ENCODE measurements around the gene UNC5A.

Gene UNC5A

GRCh38 chr5:176927562-176927961, 117.2 kb downstream of the UNC5A start:
- TF ChIP-seq CTCF (conservative IDR thresholded peaks at IDR 0.05): no peak
- no peak overlapping the region for H3K27ac ChIP-seq

GRCh38 chr5:176929654-176930053, 119.3 kb downstream of the UNC5A start:
- TF ChIP-seq CTCF (conservative IDR thresholded peaks at IDR 0.05): no peak
- H3K27ac ChIP-seq: no peak overlapping the region

Data from VCaP (cell line).